ENCODE measurements around the gene POU3F1. TPM values are rescaled to one million over a fixed set of nuclear protein-coding genes. Genes with fewer than 3 reads are reported as not detected.

The POU3F1 gene
- total RNA-seq, 1 donor from 2014 or later, result 6.1 TPM

GRCh38 chr1:38029081-38029681, 17.4 kb downstream of the POU3F1 start:
- Mint-ChIP-seq H3K27me3 (no peaks in the 10 kb centered on the region), H3K9me3 (no peaks in the 10 kb centered on the region), H3K36me3 (ENCODE audit: low read depth) (peaks cover 15% of the 10 kb centered on the region), H3K4me3 (no peak overlapping the region), H3K27ac (no peak overlapping the region), H3K4me1 (peaks cover 39% of the 10 kb centered on the region)
- ATAC-seq (ENCODE audit: low read depth) (no peak), DNase-seq (no peak)
- CTCF ChIA-PET, result interaction anchor here (0.7 to 5.4 kb wide), 5 partner anchors 8 to 123 kb away, joined by 3 to 43 read pairs (median 4); no protein-coding TSS in a partner anchor
- no peak for TF ChIP-seq CTCF (IDR thresholded peaks at IDR 0.05)
- POLR2A ChIA-PET, result interaction anchor here (0.7 to 1.9 kb wide), 3 partner anchors 33 to 524 kb away, joined by 3 to 7 read pairs (median 3); no protein-coding TSS in a partner anchor
- intact Hi-C loops (cut with micrococcal nuclease), result loop anchor here (5.0 kb wide), 1 partner anchor 123 kb away; no protein-coding TSS in a partner anchor

GRCh38 chr1:38028671-38029070, 17.9 kb downstream of the POU3F1 start:
- peak overlapping the region; percentile 65 for H3K27ac Mint-ChIP-seq
- intact Hi-C loops (cut with micrococcal nuclease), result loop anchor here (1.0 to 5.0 kb wide), 2 partner anchors 124 to 788 kb away; no protein-coding TSS in a partner anchor
- no peak for ATAC-seq (ENCODE audit: low read depth)
- no peaks in the 10 kb centered on the region for H3K27me3 Mint-ChIP-seq
- H3K4me3 Mint-ChIP-seq, result no peak overlapping the region
- no peak for DNase-seq
- ChIA-PET POLR2A (interaction anchor here (0.7 to 1.9 kb wide), 3 partner anchors 10 to 472 kb away, joined by 3 to 7 read pairs (median 3); no protein-coding TSS in a partner anchor), CTCF (interaction anchor here (0.7 to 5.4 kb wide), 4 partner anchors 9 to 529 kb away, joined by 3 to 43 read pairs (median 4); no protein-coding TSS in a partner anchor)
- no peaks in the 10 kb centered on the region for H3K9me3 Mint-ChIP-seq
- peaks cover 39% of the 10 kb centered on the region for H3K4me1 Mint-ChIP-seq
- H3K36me3 Mint-ChIP-seq (ENCODE audit: low read depth), result peaks cover 19% of the 10 kb centered on the region
- no peak for TF ChIP-seq CTCF (IDR thresholded peaks at IDR 0.05)

GRCh38 chr1:38028105-38028591, 18.4 kb downstream of the POU3F1 start:
- ATAC-seq (ENCODE audit: low read depth) (peak; percentile 81), DNase-seq (no peak)
- TF ChIP-seq CTCF (IDR thresholded peaks at IDR 0.05), result no peak
- intact Hi-C loops (cut with micrococcal nuclease), result loop anchor here (1.0 to 5.0 kb wide), 2 partner anchors 124 to 788 kb away; no protein-coding TSS in a partner anchor
- peak overlapping the region; percentile 11 for H3K4me3 Mint-ChIP-seq
- H3K27ac Mint-ChIP-seq, result peak overlapping the region; percentile 65
- H3K9me3 Mint-ChIP-seq, result no peaks in the 10 kb centered on the region
- CTCF ChIA-PET, result interaction anchor here (0.7 to 5.4 kb wide), 6 partner anchors 9 to 807 kb away, joined by 3 to 43 read pairs (median 4); no protein-coding TSS in a partner anchor
- peaks cover 23% of the 10 kb centered on the region for H3K36me3 Mint-ChIP-seq (ENCODE audit: low read depth)
- H3K4me1 Mint-ChIP-seq, result peaks cover 39% of the 10 kb centered on the region
- H3K27me3 Mint-ChIP-seq, result no peaks in the 10 kb centered on the region
- POLR2A ChIA-PET, result interaction anchor here (0.7 to 1.6 kb wide), 4 partner anchors 9 to 145 kb away, joined by 3 to 5 read pairs (median 4); no protein-coding TSS in a partner anchor

GRCh38 chr1:38027201-38028104, 19.1 kb downstream of the POU3F1 start:
- H3K27ac Mint-ChIP-seq, result peak overlapping the region; percentile 61
- TF ChIP-seq CTCF (IDR thresholded peaks at IDR 0.05), result no peak
- H3K4me3 Mint-ChIP-seq, result peak overlapping the region; percentile 11
- intact Hi-C loops (cut with micrococcal nuclease), result loop anchor here (1.0 to 5.0 kb wide), 4 partner anchors 125 to 807 kb away; no protein-coding TSS in a partner anchor
- H3K27me3 Mint-ChIP-seq, result no peaks in the 10 kb centered on the region
- H3K9me3 Mint-ChIP-seq, result no peaks in the 10 kb centered on the region
- H3K4me1 Mint-ChIP-seq, result peaks cover 39% of the 10 kb centered on the region
- H3K36me3 Mint-ChIP-seq (ENCODE audit: low read depth), result peaks cover 30% of the 10 kb centered on the region
- ChIA-PET POLR2A (interaction anchor here (0.7 to 1.6 kb wide), 5 partner anchors 9 to 146 kb away, joined by 3 to 5 read pairs (median 3); partner anchors contain the start of gene UTP11), CTCF (interaction anchor here (0.8 to 5.4 kb wide), 7 partner anchors 9 to 808 kb away, joined by 3 to 43 read pairs (median 5); no protein-coding TSS in a partner anchor)
- DNase-seq (no peak), ATAC-seq (ENCODE audit: low read depth) (no peak)
